ENCODE data around the gene AHCYL2. TPM values are rescaled to one million over a fixed set of nuclear protein-coding genes. Genes with fewer than 3 reads are reported as not detected.
"Not testable (repeated sequence)": the region's sequence is repeated elsewhere in the genome, so short reads cannot be mapped to it uniquely, and the experiment has no call there.

Gene AHCYL2
- total RNA-seq, 1 donor from 2014 or later, result 6.9 TPM

GRCh38 chr7:129381710-129382484, 157.1 kb downstream of the AHCYL2 start:
- no peak for DNase-seq (ENCODE audit: low read depth in 2 of 2)

- DNase-seq (ENCODE audit: low read depth in 2 of 2), result no peak
Measured at GRCh38 chr7:129383542-129384132, 158.8 kb downstream of the AHCYL2 start.

- no peak for DNase-seq (ENCODE audit: low read depth in 2 of 2)
Measured at GRCh38 chr7:129385116-129385515, 160.3 kb downstream of the AHCYL2 start.

GRCh38 chr7:129385598-129385997, 160.8 kb downstream of the AHCYL2 start:
- DNase-seq (ENCODE audit: low read depth in 2 of 2), result no peak

GRCh38 chr7:129386506-129386905, 161.7 kb downstream of the AHCYL2 start:
- no peak for DNase-seq (ENCODE audit: low read depth in 2 of 2)

GRCh38 chr7:129387537-129387936, 162.7 kb downstream of the AHCYL2 start:
- DNase-seq (ENCODE audit: low read depth in 2 of 2), result no peak

- DNase-seq (ENCODE audit: low read depth in 2 of 2), result no peak
Measured at GRCh38 chr7:129388333-129389098, 163.7 kb downstream of the AHCYL2 start.

- no peak for DNase-seq (ENCODE audit: low read depth in 2 of 2)
Measured at GRCh38 chr7:129389829-129390228, 165.0 kb downstream of the AHCYL2 start.

- DNase-seq (ENCODE audit: low read depth in 2 of 2), result no peak
Measured at GRCh38 chr7:129390314-129390713, 165.5 kb downstream of the AHCYL2 start.

GRCh38 chr7:129391546-129392171, 166.8 kb downstream of the AHCYL2 start:
- no peak for DNase-seq (ENCODE audit: low read depth in 2 of 2)

GRCh38 chr7:129393255-129393654, 168.4 kb downstream of the AHCYL2 start:
- DNase-seq (ENCODE audit: low read depth in 2 of 2), result no peak

GRCh38 chr7:129394101-129394500, 169.3 kb downstream of the AHCYL2 start:
- no peak for DNase-seq (ENCODE audit: low read depth in 2 of 2)

GRCh38 chr7:129394982-129395914, 170.4 kb downstream of the AHCYL2 start:
- no peak for DNase-seq (ENCODE audit: low read depth in 2 of 2)

GRCh38 chr7:129401228-129401966, 176.6 kb downstream of the AHCYL2 start:
- DNase-seq (ENCODE audit: low read depth in 2 of 2), result peak; percentile 59 to 84

- DNase-seq (ENCODE audit: low read depth in 2 of 2), result peak; percentile 13 to 17
Measured at GRCh38 chr7:129401967-129402860, 177.4 kb downstream of the AHCYL2 start.

GRCh38 chr7:129405527-129405926, 180.7 kb downstream of the AHCYL2 start:
- DNase-seq (ENCODE audit: low read depth in 2 of 2), result no peak

- DNase-seq (ENCODE audit: low read depth in 2 of 2), result not testable (repeated sequence)
Measured at GRCh38 chr7:129410238-129410637, 185.4 kb downstream of the AHCYL2 start.

- DNase-seq (ENCODE audit: low read depth in 2 of 2), result no peak
Measured at GRCh38 chr7:129412501-129412900, 187.7 kb downstream of the AHCYL2 start.

GRCh38 chr7:129417073-129417472, 192.2 kb downstream of the AHCYL2 start:
- no peak for DNase-seq (ENCODE audit: low read depth in 2 of 2)
